GM19463 (cell line): ENCODE data around the gene GSDMA.

Experiments
- ATAC-seq: cut with Tn5 transposase; IDR thresholded peaks from one replicate; pipeline ENCODE4 v1.9.1; 2021; ENCODE audit warnings: mild to moderate bottlenecking, moderate library complexity; ENCODE audit not compliant: unreplicated experiment

The GSDMA gene

DNA sequence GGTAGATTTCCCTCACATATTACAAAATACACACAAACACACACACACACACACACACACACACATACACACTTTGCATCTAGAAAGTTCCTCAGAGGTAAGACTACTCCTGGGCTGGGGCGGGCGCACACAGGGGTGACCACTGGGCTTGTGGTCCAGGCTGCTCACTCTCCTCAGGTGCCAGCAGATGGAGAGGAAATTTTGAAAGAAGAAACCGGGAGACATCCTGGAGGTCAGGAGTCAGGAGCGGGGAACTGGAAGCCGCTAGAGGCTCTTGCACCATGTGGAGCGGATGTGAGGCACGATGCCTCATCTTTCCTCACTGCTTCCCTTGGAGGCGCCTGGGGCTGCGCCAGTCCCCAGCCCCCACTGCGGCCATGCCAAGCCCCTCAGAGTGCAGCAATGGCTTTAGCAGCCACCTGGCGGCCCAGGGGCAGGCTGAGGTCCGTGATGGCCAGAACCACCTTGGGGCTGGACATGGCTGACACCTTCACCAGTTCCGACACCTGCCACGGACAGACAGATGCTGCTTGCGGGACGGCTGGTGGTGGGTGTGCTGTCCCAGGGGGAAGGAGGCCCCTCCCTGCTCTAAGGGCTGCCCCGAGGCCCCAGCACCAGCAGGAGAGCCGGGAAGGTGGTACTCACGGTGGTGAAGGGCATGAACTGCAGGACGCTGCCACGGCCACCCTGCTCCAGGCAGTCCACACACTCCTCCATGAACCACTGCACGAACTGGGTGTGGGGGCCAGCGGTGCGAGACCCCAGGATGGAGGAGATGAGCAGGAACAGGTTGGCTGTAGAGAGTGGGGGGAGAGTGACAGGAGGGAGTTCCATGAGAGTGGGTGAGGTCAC lies 56.6 kb downstream of the GSDMA start:
- no peak for ATAC-seq

DNA sequence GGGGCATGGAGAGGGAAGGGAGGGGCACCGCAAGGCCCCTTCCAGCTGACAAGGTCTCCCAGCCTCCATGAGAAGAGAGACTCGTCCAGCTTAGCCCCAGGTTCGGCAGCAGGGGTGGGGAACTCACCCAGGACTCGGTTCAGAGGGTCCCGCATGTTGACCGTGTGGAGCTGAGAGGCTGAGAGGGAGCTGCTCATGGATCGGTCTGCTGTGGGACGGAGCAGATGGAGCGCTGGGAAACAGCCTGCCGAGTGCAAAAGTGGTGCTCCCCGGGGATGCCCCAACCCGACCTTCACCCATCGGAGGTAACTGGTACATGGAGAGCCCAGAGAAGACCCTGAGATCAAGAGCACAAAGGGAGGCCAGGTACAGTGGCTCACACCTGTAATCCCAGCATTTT lies 57.3 kb downstream of the GSDMA start:
- ATAC-seq: no peak

DNA sequence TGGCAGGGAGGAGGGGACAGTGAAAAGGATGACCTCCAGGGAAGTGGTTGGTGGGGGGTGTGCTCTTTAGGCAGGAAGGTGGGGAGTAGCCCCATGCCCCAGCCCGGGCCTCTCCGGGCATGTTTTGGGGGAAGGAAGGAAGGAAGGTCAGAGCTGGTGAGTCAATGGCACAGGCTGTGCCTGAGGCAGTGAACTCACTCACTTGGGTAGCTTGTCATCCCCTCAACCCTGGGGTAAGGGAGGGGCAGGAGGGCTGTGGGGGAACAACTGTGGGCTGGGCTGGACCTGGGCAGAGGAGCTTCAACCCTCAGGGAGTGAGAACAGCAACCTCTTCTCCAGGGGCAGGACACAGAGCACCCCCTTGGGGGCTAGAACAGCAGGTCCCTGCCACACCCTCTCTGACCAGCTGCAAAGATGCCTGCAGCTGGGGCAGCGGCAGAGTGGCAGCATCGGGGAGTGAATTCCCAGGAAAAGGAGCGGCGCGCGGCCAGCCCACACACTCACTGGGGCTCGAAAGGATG lies 58.7 kb downstream of the GSDMA start:
- ATAC-seq: no peak

DNA sequence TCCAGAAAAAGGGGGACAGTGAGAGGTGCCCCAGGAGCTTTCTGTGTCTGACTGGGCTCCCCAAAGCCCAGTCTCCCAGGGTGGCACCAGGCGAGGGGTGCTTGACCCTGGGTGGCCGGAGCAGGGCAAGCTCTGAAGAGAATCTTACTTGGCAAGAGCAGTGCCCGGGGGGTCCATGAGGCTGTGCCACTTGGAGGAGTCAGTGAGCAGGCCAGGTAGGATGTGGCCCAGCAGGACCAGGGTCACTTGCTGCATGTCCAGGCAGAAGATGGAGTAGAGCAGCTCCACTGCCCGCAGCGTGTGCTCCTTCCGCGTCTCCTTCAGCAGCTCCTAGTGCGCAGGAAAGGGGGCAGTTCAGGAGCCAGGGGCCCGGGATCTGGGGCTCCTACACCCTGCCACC lies 59.7 kb downstream of the GSDMA start:
- no peak for ATAC-seq

DNA sequence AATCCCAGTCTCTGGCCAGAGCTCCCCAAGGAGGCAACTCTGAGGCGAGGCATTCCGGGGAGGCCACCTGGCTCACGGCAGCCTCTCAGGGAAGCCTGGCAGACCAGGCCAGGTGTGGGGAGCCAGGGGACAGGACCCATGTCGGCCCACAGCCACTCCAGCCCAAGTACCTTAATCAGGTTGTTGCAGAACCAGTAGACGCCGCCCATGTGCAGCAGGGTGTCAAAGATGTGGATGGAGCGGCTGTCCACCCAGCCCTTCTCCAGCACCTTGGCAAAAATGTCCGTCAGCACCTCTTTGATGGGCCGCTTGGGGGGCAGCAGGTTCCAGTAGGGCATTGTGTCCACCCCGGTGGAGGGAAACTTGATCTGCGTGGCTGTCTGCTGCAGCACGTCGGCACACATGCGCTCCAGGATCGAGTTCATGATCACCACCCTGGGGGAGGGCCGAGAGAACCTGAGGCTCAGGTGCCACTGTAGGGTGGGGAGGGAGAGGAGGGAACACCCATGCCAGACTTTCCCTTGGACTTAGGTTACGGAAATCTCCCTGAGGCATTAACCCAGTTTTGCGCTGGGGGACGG lies 60.2 kb downstream of the GSDMA start:
- no peak for ATAC-seq

DNA sequence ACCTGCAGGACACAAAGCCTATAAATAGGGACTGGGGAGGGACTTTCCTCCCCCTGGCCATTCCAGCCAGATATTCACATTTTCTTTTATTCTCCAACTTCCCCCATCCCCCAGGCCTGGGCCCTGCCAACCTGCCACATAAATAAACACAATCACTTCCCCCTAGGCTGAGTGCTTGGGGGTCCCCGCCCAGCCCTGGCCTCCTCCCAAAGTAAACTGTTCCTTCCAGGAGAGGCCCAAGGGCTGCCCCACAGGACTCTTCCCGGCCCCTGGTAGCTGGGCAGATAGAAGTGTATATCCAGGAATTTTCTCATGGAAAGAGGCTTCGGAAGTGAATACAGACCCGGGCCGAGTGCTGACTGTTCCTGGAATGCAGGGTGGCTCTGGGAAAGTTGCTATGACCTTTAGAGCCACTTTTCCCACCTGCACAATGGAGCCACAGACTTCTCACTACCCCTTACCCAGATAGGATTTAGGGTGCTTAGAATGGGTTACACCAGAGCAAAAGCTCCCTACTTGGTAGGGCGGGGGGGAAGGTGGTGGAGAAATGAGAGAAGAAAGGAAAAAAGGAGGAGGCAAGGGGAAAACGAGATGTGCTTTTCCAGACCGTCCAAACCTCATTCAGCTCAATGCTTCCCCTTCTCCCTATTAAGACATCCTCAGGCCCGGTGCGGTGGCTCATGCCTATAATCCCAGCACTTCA lies 60.9 kb downstream of the GSDMA start:
- no peak for ATAC-seq

DNA sequence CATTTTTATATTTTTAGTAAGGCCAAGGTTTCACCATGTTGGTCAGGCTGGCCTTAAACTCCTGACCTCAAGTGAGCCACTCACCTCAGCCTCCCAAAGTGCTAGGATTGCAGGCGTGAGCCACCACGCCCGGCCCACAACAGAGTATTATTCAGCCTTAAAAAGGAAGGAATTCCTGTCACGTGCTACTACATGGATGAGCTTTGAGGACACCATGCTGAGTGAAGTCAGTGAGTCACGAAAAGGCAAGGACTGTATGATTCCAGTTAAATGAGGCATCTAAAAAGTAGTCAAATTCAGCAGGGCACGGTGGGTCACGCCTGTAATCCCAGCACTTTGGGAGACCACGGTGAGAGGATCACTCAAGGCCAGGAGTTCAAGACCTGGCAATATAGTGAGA lies 62.1 kb downstream of the GSDMA start:
- no peak for ATAC-seq

DNA sequence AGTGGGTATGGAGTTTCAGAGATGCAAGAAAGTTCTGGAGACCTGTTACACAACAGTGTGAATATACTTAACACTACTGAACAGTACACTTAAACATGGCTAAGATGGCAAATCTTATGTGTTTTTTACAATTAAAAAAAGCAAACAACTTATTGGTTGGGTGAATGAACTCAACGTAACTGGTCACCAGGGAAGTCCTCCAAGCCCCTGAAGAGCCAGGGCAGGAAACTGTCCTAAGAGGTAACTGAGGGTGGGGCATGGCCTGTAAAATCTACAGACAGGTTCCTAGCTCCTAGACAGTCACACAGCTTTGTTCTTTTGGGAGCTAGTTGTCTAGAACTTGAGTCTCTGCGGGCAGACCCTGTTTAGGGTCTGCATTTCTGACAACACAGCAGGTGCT lies 62.8 kb downstream of the GSDMA start:
- ATAC-seq: no peak

DNA sequence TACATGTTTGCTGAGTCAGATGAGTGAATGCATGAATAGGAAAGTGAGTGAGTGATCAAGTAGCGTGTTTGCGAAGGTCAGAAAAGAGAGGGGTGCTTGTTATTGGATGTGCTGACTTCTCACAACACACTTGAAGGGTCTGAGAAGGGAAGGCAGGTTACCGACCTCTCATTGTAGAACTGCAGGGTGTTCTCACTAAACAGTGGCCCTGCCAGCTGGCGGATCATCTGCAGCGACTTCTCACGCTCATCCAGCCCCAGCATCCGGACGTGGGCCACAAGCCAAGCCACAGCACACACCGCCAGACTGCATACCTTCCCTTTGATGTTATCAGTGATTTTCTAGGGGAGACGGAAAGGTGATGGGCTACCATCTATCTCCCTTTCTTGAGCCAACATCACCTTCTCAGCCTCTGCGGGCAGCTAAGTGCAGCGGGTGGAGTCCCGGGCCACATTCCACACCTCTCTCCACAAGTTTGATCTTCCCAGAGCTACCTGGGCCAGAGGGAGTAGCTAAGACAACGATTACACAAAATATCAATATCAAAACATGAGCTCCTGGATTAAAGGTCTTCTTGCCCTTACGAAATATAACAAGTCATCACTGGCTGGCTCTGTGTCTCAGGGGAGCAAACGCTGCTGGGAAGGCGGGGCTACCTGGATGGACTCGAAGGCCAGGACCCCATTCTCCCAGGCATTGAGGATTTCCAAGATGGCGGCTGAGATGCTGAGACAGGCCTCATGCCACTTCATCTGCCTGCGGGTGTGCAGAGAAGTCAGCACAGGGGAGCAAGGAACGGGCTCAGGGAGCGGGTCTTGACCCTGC lies 63.4 kb downstream of the GSDMA start:
- no peak for ATAC-seq

DNA sequence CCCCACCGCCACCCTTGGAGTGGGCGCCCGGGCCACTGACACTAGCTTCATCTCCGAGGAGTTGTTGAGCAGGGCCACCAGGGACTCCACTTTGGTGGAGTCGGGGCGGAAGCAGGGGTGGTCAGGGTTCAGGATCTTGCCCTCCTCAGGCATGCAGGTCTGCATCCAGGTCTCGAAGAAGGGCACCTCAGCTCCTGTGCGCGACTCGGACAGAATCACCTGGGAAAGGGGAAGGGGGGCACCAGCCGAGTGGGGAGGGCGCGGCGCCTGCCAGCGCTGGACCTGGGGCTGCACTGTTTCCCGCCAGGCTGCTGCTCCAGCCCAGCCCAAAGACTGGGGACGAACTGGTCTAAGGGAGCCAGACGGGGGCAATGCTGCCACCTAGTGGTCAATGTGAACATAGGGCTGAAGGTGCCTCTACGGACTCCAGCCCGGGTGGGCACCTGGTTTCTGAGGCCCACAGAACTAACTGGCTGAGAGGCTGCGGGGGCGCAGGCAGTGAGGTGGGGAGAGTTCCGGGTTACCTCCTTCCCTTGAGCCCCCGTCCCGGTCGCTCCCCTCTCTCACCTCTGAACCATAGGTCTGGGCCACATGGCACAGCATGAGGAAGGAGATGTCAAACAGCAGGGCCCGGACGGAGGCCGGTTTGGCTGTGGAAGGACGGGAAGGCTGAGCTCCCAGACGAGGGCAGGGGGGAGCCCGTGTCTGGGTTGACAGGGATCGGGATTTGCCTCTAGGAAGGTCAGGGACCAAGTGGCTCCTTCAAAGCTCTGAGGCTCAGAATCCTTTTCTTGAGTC lies 64.2 kb downstream of the GSDMA start:
- no peak for ATAC-seq
